Measurements from ENCODE around the gene CRADD. TPM values are rescaled to one million over a fixed set of nuclear protein-coding genes. Genes with fewer than 3 reads are reported as not detected.

Gene CRADD
- total and polyA plus RNA-seq, 10 of the 15 experiments (the other 5 are each of a cell fraction or from before 2014, with no cell fraction given): 7.6 to 15.5 (median 11.7) TPM

DNA sequence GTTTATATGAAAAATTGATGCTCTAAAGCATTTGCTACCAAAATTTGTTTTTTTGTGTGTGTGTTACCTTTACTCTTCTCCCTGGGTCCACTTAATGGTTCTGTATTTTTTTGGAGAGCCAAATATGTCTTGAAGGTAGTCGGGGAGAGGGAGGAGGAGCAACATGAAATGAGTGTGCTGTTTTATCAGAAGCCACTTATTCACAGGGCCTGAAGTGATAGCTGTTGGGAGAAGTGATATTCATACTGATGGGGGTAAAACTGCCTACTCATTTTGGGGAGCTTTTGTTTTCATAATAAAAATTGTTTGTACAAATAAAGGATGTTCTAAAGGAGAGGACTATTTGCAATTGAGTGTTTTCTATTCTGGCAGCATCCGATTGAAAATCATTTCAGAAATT is 29.2 kb downstream of the CRADD start (continued):
- TF ChIP-seq, protein P1, sequence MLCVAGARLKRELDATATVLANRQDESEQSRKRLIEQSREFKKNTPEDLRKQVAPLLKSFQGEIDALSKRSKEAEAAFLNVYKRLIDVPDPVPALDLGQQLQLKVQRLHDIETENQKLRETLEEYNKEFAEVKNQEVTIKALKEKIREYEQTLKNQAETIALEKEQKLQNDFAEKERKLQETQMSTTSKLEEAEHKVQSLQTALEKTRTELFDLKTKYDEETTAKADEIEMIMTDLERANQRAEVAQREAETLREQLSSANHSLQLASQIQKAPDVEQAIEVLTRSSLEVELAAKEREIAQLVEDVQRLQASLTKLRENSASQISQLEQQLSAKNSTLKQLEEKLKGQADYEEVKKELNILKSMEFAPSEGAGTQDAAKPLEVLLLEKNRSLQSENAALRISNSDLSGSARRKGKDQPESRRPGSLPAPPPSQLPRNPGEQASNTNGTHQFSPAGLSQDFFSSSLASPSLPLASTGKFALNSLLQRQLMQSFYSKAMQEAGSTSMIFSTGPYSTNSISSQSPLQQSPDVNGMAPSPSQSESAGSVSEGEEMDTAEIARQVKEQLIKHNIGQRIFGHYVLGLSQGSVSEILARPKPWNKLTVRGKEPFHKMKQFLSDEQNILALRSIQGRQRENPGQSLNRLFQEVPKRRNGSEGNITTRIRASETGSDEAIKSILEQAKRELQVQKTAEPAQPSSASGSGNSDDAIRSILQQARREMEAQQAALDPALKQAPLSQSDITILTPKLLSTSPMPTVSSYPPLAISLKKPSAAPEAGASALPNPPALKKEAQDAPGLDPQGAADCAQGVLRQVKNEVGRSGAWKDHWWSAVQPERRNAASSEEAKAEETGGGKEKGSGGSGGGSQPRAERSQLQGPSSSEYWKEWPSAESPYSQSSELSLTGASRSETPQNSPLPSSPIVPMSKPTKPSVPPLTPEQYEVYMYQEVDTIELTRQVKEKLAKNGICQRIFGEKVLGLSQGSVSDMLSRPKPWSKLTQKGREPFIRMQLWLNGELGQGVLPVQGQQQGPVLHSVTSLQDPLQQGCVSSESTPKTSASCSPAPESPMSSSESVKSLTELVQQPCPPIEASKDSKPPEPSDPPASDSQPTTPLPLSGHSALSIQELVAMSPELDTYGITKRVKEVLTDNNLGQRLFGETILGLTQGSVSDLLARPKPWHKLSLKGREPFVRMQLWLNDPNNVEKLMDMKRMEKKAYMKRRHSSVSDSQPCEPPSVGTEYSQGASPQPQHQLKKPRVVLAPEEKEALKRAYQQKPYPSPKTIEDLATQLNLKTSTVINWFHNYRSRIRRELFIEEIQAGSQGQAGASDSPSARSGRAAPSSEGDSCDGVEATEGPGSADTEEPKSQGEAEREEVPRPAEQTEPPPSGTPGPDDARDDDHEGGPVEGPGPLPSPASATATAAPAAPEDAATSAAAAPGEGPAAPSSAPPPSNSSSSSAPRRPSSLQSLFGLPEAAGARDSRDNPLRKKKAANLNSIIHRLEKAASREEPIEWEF (IDR thresholded peaks at IDR 0.05; ENCODE audit: insufficient replicate concordance, low read depth, low read length): no peak
- no peak for TF ChIP-seq CHD1 (IDR thresholded peaks at IDR 0.05; ENCODE audit: low read depth, low read length)
- no peak for TF ChIP-seq STAT3 (IDR thresholded peaks at IDR 0.05; ENCODE audit: low read depth, low read length)
- TF ChIP-seq EED (IDR thresholded peaks at IDR 0.05; ENCODE audit: low read depth): no peak
- TF ChIP-seq HDAC2 (IDR thresholded peaks at IDR 0.05): no peak
- no peak for TF ChIP-seq MYC (IDR thresholded peaks at IDR 0.05; ENCODE audit: insufficient read depth, insufficient read length, insufficient replicate concordance, low read length, severe bottlenecking)
- no peak for TF ChIP-seq RBBP5 (conservative IDR thresholded peaks at IDR 0.05)
- no peak for TF ChIP-seq SP1 (IDR thresholded peaks at IDR 0.05; ENCODE audit: low read depth, low read length)
- TF ChIP-seq, protein P2, sequence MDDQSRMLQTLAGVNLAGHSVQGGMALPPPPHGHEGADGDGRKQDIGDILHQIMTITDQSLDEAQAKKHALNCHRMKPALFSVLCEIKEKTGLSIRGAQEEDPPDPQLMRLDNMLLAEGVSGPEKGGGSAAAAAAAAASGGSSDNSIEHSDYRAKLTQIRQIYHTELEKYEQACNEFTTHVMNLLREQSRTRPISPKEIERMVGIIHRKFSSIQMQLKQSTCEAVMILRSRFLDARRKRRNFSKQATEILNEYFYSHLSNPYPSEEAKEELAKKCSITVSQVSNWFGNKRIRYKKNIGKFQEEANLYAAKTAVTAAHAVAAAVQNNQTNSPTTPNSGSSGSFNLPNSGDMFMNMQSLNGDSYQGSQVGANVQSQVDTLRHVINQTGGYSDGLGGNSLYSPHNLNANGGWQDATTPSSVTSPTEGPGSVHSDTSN (IDR thresholded peaks at IDR 0.05; ENCODE audit: insufficient replicate concordance, low read depth, low read length): no peak
- no peak for TF ChIP-seq RUNX3 (IDR thresholded peaks at IDR 0.05; ENCODE audit: low read length)
- no peak for TF ChIP-seq RAD21 (IDR thresholded peaks at IDR 0.05; ENCODE audit: insufficient read depth, low read depth, low read length)

All from GM12878 (cell line).